ENCODE measurements around the gene IP6K2.
"Not testable (repeated sequence)": the region's sequence is repeated elsewhere in the genome, so short reads cannot be mapped to it uniquely, and the experiment has no call there.

The IP6K2 gene

GRCh38 chr3:48727511-48727910 is 10.5 kb upstream of the IP6K2 start:
- no peak overlapping the region for H3K27ac ChIP-seq
- no peak overlapping the region for H3K4me3 ChIP-seq (IDR thresholded peaks at IDR 0.05; ENCODE audit: insufficient read depth, low read depth, low read length)

GRCh38 chr3:48725185-48725855 is 8.3 kb upstream of the IP6K2 start:
- H3K79me2 ChIP-seq (ENCODE audit: insufficient read depth, low read depth); H3K36me3 ChIP-seq (ENCODE audit: insufficient read depth); H2AFZ ChIP-seq (ENCODE audit: low read depth); H3K4me2 ChIP-seq; H3K9ac ChIP-seq; H3K4me3 ChIP-seq (IDR thresholded peaks at IDR 0.05; ENCODE audit: insufficient read depth, low read depth, low read length); H4K20me1 ChIP-seq (ENCODE audit: insufficient read depth); H3K27me3 ChIP-seq (ENCODE audit: insufficient read depth, low read depth); H3K27ac ChIP-seq; H3K4me1 ChIP-seq (ENCODE audit: low read depth, poor library complexity, severe bottlenecking): not testable (repeated sequence)

More at GRCh38 chr3:48727511-48727910, 10.5 kb upstream of the IP6K2 start:
- no peak for TF ChIP-seq CTCF (conservative IDR thresholded peaks at IDR 0.05; ENCODE audit: low read depth, low read length)
- no peak overlapping the region for H3K9ac ChIP-seq
- no peak overlapping the region for H2AFZ ChIP-seq (ENCODE audit: low read depth)
- H3K27me3 ChIP-seq (ENCODE audit: insufficient read depth, low read depth), result no peaks in the 10 kb centered on the region
- H3K36me3 ChIP-seq (ENCODE audit: insufficient read depth), result no peaks in the 10 kb centered on the region
- no peaks in the 10 kb centered on the region for H4K20me1 ChIP-seq (ENCODE audit: insufficient read depth)
- no peaks in the 10 kb centered on the region for H3K4me1 ChIP-seq (ENCODE audit: low read depth, poor library complexity, severe bottlenecking)
- no peaks in the 10 kb centered on the region for H3K79me2 ChIP-seq (ENCODE audit: insufficient read depth, low read depth)
- no peak overlapping the region for H3K4me2 ChIP-seq

- no peak overlapping the region for H3K4me3 ChIP-seq (IDR thresholded peaks at IDR 0.05; ENCODE audit: insufficient read depth, low read depth, low read length)
- no peaks in the 10 kb centered on the region for H4K20me1 ChIP-seq (ENCODE audit: insufficient read depth)
- H3K36me3 ChIP-seq (ENCODE audit: insufficient read depth), result no peaks in the 10 kb centered on the region
- no peak for TF ChIP-seq CTCF (conservative IDR thresholded peaks at IDR 0.05; ENCODE audit: low read depth, low read length)
- H3K27ac ChIP-seq, result no peak overlapping the region
- no peak overlapping the region for H3K4me2 ChIP-seq
- H2AFZ ChIP-seq (ENCODE audit: low read depth), result no peak overlapping the region
- no peaks in the 10 kb centered on the region for H3K4me1 ChIP-seq (ENCODE audit: low read depth, poor library complexity, severe bottlenecking)
- no peak overlapping the region for H3K9ac ChIP-seq
- no peaks in the 10 kb centered on the region for H3K79me2 ChIP-seq (ENCODE audit: insufficient read depth, low read depth)
- H3K27me3 ChIP-seq (ENCODE audit: insufficient read depth, low read depth), result no peaks in the 10 kb centered on the region
These were observed 6.7 kb upstream of the IP6K2 start for GRCh38 chr3:48723725-48724124.

- H3K27ac ChIP-seq; H4K20me1 ChIP-seq (ENCODE audit: insufficient read depth); H2AFZ ChIP-seq (ENCODE audit: low read depth); H3K4me2 ChIP-seq; H3K4me3 ChIP-seq (IDR thresholded peaks at IDR 0.05; ENCODE audit: insufficient read depth, low read depth, low read length); H3K79me2 ChIP-seq (ENCODE audit: insufficient read depth, low read depth); H3K4me1 ChIP-seq (ENCODE audit: low read depth, poor library complexity, severe bottlenecking); H3K36me3 ChIP-seq (ENCODE audit: insufficient read depth); H3K9ac ChIP-seq; H3K27me3 ChIP-seq (ENCODE audit: insufficient read depth, low read depth): not testable (repeated sequence)
These were observed 6.3 kb upstream of the IP6K2 start for GRCh38 chr3:48723293-48723692.

GRCh38 chr3:48716508-48716981 is 476 bp downstream of the IP6K2 start:
- H4K20me1 ChIP-seq (ENCODE audit: insufficient read depth), result no peaks in the 10 kb centered on the region
- TF ChIP-seq CTCF (conservative IDR thresholded peaks at IDR 0.05; ENCODE audit: low read depth, low read length), result no peak
- H3K9ac ChIP-seq, result peak overlapping the region; percentile 76; the same call in 1 of the 2 replicates
- no peak overlapping the region for H3K4me3 ChIP-seq (IDR thresholded peaks at IDR 0.05; ENCODE audit: insufficient read depth, low read depth, low read length)
- H3K4me1 ChIP-seq (ENCODE audit: low read depth, poor library complexity, severe bottlenecking), result peaks cover 13% of the 10 kb centered on the region
- H3K36me3 ChIP-seq (ENCODE audit: insufficient read depth), result no peaks in the 10 kb centered on the region
- H3K27me3 ChIP-seq (ENCODE audit: insufficient read depth, low read depth), result no peaks in the 10 kb centered on the region
- H2AFZ ChIP-seq (ENCODE audit: low read depth), result no peak overlapping the region; the same call in 1 of the 2 replicates
- peak overlapping the region; percentile 42 for H3K27ac ChIP-seq
- H3K79me2 ChIP-seq (ENCODE audit: insufficient read depth, low read depth), result peaks cover 49% of the 10 kb centered on the region
- peak overlapping the region; percentile 71 for H3K4me2 ChIP-seq
